ENCODE measurements around the gene GPRIN3.

The GPRIN3 gene

DNA sequence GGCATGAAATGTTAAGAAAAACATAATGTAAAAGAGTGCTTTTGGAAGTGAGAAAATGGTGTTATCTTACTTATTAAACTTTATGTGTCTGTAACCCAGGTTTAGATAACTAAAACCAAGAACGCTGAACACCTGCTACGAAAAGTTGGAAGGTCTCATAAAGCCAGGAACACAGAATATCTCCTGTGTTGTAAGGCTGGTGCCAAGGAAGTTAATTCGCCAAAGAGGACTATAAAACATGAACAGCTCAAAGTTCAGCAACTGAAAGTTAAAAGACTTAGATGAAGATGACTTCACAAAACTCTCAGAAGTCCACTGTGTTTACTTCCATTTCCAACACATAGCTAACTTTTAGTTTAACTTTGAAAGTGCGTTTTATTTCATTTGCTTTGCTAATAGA lies 54.3 kb downstream of the GPRIN3 start:
- no peak for DNase-seq

DNA sequence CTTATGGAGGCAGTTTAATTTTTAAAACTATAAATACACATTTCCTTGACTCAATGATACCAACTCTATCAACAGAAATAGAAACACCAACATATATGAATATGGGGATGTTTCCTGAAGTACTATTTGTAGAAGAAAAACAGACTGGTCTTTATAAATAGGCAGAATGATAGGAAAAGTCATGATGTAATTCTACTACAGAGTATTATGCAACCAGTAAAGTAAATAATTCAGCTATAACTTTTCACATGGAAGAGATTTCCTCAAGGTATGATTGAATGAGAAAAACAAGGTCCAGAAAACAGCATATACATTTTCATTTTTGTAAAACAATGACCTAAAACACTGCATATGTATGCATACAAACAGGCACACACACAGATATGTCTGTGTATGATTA lies 56.2 kb downstream of the GPRIN3 start:
- DNase-seq: no peak

DNA sequence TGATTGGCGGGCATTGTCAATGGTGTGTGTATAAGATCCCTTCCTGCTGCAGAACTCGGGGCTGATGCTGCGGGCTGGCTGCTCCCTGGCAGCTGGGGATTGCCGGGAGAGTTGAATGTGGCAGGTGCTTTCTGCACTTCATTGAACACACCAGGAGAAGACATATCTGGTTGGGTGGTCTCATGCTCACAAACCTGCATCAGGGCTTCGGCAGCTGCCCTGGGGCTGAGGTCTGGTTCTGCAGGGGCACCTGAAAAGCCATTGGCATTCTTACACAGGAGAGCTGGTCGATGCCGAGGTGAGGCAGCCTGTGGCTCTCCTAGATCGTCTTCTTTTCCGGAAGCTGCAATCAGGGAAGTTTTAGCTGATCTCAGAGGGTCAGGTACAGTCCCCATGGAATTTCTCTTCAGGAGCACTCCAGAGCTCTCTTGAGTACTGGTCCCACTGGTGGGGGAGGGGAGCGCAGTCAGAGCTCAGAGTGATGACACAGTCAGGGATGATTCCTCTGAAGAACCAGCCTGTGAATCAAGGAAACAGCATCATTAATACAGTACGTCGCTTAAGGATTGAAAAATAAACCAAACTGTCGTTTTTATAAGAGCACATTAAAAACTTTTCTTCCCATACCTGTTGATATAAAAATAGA lies 57.8 kb downstream of the GPRIN3 start:
- DNase-seq: no peak

DNA sequence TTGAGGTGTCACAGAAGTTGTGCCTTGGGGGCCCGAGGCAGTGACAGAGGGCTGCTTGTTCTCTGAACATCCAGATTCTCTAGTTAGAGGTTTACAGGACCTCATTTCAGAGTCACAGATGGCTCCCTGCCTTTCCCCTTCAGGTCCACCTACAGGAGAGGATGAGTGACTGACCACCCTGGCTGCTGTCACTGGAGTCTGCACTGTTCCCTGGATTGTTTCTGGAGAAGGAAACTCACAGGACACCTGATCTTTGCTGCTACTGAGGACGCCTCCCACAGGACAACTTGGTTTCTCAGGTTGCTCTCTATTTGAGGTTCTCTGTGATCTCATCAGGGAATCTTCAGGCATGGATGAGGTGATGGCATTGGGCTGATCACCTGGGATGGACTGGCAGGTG lies 58.3 kb downstream of the GPRIN3 start:
- no peak for DNase-seq

DNA sequence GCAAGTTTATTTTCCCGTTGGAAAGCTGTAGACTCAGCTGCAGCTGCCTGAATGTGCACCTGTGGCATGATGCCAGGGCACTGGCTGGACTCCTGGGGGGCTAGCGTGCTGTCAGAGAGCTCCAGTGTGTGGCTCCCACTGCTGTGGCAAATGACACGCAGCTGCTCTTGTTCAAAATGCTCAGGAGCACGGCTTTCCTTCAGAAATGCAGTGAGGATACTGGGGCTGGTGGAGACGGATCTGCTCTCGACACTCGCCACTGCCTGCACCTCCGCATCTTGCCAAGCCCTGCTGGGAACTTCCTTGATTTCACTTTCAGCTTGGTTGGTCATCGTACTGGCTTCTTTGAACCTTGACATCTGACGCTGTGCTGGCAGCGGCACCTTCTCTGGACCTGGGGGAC lies 58.7 kb downstream of the GPRIN3 start:
- DNase-seq: no peak

DNA sequence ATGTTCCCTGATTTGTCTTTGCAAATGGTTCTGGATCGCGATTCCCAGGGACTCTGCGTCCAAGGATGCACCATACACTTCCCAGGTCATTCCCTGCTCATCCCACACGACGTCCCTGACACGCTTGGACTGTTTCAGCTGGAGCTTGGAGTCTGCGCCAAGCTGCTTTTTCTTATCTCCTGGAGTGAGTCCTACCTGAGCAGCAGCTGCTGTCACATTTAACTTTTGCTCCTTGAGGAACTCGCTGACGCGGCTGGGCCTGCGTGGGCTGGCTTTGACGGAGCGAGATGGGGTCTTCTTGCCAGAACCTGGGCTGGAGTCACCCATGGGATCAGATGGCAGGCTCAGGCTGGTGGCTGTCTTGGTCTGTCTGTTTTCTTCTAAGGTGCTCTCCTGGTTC lies 59.6 kb downstream of the GPRIN3 start:
- no peak for DNase-seq

DNA sequence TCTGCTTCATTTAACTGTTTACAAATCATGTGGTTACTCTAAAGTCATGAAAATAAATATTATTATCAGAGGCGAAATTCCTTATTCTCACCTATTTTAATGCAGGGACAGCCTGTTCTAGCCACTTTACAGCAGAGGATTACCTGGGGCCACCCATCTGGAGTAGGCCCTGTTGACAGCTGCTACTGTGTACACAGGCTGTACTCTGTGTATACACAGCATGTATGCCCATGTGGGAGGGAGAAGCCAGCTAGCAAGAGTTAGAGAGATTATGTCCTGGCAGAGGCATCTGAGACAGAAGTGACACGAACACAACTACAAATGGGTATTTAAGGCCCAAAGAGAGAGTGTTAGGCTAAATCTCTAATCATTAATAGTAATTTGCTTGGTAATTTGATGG lies 62.1 kb downstream of the GPRIN3 start:
- no peak for DNase-seq

DNA sequence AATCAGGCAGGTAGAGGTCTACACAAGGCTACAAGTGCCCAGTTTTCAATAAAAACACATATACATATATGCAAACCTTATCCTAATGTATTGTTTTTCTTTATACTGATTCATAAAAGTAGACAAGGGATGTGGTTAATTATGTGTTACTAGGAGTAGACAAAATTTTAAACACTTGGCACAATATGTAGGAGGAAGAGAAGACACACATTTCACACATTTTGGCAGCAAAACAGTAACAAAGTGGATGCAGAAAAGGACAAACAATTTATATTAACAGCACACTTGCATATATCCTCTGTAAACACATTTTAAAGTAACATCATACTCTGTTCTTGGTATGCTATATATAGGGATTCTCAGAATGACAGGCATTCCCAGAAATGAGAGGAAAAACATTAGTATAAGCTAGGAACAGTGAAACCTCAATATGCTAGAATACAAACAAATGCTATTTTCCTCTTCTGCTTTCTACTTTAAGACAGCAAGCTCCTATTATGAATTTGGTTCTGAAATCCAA lies 63.8 kb downstream of the GPRIN3 start:
- DNase-seq: no peak

DNA sequence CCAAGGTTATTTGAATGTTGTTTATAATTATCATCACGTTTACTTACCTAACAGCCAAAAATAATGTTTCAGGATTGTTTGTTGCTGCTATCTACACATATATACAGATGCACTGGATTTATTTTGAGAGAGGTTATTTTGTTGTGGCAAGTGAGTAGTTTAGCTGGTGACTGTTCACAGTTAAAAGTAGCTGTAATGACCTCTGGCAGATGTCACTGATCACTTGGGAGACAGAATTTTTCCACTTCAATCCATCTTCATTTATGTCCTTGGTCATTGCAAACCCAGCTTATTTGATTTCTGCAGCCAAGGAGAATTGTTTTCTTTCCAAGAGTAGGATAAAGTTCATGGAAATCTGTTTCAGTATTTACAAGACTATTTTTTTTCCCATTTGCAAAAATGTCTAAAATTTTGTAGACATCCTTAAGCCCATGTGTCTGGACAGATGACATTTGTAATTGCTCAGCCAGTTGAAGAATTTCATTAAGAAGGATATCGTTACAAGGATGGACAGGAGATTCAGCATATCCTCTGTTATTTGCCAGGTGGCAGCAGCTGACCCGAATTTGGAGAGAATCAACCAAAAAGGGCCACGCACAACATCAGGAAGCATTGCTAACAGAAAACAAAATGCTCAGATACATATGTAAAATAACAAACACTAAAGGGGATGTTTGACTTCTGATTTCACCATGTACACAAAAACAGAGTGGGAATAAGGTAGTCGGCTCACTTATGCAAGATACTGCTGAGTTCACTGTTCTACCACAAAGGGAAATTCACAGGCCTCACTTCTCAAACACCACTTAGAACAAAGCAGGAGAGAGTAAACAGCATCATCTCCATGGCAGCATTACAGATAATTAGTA lies 64.5 kb downstream of the GPRIN3 start:
- no peak for DNase-seq

DNA sequence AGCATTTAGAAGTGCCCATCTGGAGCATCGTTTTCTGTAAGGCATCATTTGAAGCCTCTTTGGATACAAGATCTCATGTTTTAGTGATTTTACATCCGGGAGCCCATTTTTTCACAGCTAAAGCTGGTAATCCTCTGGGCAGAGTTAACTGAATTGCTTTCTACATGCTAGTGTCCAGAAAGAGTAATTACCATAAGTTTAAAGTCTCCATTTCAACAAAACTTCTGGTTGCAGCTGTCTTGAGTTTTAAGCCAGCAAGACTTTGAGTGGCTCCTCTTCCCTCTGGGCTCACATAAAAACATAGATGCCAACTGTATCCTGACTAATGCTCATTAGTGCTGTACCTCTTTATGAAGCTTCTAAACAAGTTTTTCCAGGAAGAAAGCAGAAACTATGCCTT lies 65.4 kb downstream of the GPRIN3 start:
- DNase-seq: no peak

DNA sequence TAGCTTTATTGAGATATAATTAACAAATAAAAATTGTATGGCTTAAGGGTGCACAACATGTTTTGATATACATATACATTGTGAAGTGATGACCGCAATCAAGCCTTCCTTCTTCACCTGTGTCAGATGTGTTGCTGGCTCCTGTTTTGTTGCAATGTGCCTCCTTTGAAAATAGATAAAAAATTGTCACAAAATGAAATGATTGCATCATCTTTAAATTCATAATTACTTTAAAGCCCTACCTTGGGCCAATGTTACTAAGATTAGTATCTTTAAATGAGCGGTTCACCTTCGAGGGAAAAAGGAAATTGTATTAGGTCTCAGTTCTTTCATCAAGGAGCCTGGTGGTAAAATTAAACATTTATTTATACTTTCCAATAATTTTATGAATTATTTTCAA lies 77.3 kb downstream of the GPRIN3 start:
- no peak for DNase-seq

DNA sequence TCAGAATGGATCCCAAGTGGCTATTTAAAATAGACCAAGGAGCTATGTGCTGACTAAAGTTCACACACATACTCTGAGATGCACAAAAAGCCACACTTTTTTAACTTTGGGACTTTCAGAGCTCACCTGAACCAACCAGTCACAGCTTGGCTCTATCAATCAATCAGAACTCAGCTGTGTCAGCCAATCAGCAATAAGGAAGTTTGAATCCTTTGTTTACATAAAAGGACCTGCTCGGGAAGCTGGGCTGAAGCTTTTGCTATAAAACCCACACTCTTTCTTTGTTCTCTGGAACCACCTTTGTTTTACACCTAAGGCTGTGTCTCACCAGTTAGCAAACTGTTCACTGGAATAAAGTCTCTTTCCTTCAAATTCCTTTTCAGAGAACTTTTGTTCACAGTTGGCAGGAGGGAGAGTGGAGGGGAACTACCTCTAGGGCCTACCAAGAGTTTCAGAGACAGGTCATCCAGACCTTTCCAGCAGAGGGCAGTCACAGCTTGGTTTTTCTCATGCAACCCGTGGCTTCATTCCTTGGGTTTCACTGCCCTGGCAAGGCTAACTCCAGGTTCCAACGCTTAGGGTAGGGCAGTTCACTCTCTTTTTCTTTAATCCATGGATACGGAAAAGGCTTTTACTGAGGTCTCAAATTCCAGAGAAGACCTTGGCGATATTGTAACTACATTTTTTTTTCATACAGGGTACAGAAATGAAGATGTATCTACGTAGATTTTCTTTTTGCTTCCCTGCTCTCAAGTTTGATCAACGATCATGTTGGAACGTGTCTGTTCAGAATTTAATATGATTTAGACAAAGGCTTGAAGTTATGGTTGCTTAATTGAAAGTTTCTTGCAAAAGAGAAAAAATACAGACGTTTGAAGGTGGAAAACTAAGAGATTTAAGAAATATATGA lies 80.7 kb downstream of the GPRIN3 start:
- no peak for DNase-seq

DNA sequence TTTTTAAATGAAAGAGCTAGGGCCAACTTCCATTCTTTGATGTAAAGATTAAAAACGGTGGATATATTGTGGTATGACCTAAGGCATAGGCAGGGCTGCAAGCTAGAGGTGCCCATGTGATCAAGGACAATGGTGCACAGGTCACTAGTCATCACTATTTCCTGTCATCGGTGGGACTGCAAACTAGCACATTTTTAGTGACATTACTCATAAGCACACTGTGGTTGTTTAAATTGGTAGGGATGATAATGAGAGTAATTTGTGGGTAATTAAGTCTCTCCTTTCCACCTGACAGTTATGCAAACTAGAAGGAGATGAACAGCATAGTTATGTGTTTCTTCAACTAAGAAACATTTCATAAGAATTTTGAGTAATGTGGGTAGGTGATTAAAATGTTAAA lies 85.4 kb downstream of the GPRIN3 start:
- no peak for DNase-seq

DNA sequence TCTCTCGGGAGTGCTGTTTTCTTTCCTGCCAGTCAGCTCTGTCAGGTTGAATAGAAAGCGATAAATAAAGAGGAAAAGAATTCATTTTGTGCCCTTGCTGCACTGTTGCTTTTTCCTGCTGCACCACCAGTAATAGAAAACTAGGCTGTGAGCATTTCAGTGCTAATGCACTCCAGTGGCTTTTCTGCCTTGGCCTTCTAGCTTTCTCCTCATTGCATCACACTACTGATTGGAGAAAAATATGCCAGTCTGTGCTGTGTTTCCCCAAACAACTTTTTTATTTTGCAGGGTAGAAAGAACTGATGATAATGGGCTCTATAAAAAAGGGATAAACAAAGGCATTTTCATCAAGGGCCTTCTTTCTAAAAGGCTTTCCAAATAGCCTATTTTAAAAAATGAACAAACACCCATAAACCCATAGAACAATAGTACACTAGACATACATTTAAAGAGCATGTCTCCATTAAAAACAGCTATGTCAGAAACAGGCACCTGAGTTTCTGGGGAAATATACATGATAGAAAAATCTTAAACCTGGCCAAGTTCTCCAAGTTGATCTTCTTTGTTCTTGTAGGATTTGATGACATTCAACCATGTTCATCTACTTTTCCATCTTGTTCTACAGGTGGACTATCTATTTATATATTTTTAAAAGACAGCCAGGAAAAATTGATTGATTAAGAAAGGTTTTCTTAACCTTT lies 86.3 kb downstream of the GPRIN3 start:
- DNase-seq: no peak

DNA sequence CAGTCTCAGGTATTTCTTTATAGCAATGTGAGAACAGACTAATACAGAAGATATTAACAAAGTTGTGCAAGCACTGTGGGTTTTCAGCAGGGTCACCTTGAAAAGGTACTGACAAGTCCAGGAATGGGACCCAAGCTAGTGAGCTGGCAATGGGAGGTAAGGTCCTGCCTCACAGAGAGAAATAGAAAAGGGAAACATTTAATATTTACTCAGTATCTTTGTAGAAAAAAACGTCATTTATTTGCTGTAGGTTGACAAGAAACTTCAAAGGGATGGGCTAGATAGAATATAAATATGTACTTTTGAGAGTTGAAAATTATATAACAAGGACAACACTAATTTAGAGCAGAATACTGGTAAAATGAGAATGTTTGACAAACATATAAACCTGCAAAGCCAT lies 89.0 kb downstream of the GPRIN3 start:
- no peak for DNase-seq

DNA sequence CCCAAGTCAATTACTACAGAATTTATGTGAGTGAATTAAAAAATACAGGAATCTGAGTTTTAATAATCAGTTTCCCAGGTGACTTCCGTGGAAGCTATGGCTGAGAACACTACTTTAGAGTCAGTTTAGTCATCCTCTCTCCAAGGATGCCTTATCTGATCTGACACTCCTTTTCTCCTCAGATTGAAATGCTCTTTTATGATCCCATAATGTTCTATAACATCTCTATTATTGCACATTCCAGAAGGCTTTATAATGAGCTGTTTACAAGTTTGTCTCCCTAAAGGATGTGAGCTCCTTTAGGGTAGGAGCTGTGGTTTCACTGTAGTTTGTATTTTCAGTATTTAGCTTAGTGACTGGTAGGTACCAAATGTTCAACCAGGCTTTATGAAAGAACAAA lies 90.0 kb downstream of the GPRIN3 start:
- DNase-seq: no peak

DNA sequence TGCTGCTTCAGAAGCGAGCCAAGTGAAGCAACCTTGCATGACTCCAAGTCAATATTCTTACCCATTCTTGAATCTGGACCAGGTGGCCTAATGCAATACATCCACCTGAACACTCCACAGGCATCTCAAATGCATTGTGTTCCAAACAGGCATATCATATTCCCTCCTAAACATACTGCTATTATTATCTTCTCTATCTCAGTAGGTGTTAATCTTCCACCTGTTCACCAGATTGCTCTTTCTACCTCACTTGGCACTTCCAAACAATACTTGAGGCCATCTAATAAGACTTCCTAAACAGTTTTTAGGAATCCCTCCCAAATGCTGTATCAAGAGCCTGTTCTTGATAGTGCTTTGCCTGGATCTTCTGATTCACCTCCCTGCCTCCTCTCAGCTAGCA lies 90.7 kb downstream of the GPRIN3 start:
- DNase-seq: no peak

DNA sequence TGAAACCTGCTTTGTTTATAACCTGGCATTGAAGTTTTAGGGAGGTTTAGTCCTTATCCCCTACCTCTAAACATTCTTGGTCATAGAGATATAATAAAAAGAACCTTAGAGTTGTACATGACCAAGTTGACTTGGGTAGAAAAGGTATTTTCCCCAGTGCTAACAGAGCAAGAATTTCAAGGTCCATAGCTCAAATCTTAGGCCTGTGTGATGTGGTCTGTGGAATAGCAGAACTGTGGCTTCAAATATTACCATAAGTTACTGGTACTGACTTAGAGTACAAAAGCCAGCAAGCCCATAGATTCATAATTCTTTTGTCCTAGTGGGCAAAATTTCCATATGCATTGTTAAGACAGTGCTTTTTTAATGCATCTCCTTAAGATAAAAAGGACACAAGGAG lies 91.2 kb downstream of the GPRIN3 start:
- no peak for DNase-seq

DNA sequence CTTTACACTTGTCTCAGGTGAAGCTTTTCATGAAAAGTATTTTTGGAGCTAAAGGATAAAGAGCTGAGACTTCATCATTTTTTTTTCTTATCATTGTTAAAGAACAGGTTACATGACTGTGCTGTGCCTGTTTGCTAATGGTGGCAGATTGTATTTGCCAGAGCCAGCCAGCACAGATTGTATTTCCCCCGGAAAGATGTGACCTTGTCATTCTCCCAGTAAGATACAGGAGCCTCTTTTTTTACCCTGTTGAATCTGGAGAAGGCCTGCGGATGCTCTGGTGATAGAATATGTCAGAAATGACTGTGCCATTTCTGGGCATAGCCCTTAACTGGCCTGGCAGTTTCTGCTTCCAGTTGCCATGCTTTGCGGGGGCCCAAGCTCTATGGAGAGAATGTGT lies 91.9 kb downstream of the GPRIN3 start:
- DNase-seq: no peak

DNA sequence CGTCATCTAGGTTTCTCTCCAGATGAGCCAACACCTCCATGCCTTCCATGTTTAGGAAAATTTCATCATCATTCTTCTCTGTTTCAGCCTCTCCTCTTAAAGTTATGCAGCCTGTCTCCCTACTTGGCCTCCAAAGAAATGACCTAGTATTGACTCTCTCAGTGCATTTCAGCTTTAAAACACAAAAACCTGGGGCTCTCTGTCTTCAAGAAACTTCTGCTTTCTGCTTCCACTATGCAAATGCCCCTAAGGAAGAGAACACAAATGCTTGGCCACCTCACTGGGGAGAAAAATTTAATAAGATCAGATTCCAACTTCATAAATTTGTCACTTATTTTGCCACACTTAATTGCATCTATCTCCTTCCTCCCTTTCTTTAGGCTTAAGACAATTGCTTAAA lies 93.3 kb downstream of the GPRIN3 start:
- DNase-seq: no peak

DNA sequence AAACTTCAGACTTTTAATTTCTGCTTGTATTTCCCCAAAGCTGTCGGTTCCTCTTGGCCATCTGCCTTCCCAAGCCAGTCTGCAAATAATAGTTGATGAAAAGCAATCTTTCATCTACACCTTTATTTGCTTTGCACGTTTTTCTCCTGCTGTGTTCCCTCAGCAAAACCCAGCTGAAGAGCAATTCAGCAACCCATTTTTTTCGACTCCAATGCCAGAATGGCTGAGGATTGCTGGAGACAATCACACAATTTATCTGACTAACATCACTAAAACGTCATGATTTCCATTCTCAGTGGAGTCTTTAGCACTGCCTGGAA lies 94.3 kb downstream of the GPRIN3 start:
- no peak for DNase-seq

DNA sequence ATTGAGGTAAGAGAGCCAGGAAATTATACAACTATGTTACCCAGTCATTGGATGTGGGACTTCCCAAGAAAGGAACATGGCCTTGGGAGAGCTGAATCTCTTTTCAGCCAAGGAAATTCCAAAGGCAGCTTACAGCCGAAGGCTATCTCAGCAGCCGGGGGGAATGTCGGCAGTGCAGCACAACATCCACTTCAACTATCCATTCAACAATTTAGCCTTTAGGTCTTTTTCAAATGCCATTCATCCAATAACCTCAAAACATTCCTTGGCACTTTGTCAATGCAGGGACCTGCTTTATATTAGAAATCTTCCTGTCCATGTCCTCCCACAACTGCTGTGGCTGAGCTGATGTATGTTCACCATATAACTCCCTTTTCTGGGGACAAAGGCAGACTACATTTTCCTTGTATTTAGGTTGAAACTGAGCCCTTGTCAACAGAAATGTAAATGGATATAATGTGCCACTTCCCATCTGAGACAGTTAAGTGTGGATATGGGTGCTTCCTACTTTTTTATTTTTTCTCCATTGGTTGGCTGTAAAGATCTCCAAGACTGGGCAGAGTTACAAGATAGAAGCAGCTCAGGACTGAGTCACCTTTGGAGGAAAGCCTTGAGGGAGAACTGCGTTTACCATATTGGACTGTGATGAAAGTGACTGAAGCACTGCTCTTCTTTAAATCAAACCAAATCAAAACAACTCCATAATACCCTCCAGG lies 94.8 kb downstream of the GPRIN3 start:
- no peak for DNase-seq

All from NCI-H1436 treated with DMSO at 0.1 percent for 48 hours (cell line).